GM04503 (cell line): ENCODE measurements around the gene TMC4.

ENCODE experiments used
- DNase-seq: peaks from one replicate; pipeline ENCODE4 v3.0.0-alpha.2; 2012; ENCODE audit warnings: low read depth

The TMC4 gene

DNA sequence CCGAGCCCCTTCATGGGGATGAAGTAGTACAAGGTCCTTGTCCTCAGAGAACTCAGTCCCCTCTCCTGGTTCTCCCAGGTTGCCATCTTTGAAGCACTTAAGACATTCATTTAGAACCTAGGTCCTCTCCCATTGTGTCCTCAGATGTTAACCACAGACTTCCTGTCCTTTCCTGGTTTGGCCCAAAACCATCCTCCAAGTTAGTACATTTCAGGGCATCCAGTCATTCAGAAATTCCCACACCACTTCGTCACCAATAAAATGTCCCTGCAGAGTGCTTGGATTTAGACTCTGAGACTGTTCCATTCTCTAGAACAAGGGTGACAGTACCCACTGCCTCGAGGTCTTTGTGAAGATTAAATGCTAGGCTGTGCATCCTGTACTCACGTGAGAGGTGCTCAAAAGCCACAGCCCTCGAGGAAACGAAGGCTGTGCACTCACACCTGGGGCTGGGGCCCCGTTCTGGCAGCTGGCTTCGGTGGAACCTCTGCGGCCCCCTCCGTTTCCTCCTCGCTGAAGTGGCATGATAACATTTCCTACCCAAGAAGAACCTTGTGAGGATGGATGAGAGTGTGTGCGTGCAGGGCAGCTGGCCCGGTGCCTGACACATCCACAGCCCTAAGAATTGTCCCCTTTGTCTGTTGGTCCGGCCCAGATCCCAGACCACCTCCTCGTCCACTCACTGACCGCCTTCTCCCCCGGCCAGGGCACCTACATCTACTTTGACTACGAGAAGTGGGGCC, 18.2 kb downstream of the TMC4 start:
- peak; percentile 72 for DNase-seq

DNA sequence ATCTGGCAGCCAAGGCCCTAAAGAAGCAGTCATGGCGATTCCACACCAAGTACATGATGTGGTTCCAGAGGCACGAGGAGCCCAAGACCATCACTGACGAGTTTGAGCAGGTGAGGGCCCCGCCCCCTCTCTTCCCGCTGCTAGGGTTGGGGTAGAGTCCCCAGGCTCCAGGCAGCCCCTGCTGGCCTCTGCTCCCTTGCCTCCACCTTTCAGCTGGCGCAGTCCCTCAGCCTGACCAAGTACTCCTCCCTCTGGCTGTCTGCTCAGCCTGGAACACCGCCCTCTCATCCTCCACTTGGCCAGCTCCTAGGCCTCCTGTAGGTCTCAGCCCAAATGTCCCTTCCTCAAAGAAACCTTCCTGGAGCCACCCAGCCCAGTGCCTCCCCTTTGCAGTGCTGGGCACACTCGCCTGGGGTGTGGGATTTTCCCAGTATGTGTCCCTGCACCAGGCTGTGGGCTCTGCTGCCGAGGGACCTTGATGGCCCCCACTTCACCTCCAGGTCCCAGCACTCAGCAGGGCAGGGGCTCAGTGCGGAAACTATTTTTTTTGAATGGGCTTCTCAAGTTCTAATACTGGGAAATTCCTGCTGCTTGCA, 19.1 kb downstream of the TMC4 start:
- no peak for DNase-seq

DNA sequence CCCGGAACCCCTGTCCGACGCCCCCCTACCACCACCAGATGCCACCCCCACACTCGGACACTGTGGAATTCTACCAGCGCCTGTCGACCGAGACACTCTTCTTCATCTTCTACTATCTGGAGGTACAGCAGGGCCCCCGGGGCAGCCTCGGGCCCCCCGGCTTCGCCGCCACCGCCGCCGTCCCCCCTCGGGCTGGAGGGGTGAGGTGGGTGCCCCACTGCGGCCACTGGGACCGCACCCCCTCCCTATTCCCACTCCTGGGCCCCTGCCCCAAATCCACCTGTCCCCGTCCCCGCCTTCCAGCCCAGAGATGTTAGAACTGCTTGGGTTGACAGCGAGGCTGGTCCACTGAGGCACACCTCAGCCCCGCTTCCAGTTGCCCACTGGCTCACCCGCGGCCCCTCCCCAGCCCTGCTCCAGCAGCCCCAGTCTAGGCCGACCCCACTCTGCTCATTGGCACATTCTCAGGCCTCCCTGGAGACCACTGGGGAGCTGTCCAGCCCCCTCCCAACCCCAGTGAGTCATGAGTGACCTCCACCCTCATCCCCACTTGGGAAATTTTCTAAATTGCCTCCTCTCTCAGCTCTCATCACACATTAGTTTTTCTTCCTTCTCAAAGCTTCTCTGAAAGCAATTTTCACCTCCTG, 20.0 kb downstream of the TMC4 start:
- DNase-seq = no peak

DNA sequence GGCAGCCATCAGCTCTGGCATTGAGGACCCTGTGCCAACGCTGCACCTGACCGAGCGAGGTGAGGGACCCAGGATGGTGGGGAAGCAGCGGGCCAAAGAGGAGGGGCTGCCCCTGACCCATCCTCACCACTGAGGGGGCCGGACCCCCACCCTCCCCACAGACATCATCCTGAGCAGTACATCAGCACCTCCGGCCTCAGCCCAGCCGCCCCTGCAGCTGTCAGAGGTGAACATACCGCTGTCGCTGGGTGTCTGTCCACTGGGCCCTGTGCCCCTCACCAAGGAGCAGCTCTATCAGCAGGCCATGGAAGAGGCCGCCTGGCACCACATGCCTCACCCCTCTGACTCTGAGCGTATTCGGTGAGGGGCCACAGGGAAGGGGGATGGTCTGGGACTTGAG, 20.7 kb downstream of the TMC4 start:
- DNase-seq = no peak

DNA sequence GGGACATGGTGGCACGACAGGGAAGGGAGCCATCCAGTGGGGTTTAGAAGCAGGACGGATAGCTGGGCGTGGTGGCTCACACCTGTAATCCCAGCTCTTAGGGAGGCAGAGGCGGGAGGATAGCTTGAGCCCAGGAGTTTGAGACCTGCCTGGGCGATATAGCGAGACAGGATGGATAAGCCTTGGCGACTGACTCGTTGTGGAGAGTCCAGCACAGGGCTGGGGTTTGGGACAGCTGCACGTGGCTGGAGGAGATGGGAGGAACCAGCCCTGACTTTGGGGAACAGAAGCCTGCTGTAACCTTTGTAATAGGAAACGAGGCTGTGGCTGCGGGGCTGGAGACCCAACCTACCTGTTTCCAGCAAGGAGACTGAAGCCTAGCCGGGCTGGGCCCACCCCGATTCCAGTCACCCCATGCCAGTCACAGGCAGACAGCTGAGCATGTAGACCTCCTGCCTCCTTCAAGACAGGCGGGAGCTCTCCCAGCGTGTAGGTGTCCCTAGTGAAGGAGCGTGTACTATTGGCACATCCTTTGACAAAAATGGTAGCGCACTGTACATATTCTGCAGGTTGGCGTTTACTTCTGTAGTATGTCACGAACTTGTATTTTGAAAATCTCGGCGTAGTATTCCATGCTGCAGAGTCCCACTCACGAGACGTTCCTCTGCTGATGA, 21.5 kb downstream of the TMC4 start:
- DNase-seq = no peak

DNA sequence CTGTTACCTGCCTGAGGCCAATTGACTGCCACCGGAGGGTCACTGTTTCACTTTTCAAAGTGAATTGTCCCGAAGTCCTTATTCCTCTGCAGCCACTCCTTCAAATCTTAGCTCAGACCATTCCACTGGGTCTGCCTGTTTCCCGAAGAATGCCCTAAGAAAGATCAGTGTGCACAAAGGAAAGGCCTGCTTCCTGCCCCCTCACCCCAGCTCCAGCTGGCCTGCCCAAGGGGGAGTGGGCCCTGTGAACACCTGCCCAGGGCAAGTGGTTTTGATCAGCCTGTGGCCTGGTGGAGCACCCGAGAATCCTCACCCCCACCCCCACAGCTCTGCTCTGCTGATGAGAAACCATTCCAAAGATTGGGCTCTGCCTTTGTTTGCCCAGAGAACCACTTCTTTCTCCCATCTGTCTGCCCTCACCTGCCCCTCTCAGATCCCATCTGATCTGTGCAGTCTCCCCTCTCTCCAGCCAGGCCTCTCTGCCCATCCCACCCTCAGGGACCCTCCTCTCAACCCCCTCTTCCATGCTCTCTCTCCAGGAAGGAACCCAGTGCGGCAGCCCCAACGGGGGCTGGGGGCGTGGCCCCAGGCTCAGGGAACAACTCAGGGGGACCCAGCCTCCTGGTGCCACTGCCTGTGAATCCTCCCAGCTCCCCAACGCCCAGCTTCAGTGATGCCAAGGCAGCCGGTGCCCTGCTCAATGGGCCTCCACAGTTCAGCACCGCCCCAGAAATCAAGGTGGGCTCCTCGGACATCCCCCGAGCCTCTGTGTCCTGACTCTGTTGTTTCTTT, 23.7 kb downstream of the TMC4 start:
- DNase-seq = no peak

DNA sequence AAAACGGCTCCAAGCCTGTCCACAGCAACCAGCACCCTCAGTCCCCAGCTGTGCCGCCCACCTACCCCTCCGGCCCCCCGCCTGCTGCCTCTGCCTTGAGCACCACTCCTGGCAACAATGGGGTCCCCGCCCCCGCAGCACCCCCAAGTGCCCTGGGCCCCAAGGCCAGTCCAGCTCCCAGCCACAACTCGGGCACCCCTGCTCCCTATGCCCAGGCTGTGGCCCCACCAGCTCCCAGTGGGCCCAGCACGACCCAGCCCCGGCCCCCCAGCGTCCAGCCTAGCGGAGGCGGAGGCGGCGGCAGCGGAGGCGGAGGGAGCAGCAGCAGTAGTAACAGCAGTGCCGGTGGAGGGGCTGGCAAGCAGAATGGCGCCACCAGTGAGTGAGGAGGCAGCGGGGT, 24.8 kb downstream of the TMC4 start:
- no peak for DNase-seq

DNA sequence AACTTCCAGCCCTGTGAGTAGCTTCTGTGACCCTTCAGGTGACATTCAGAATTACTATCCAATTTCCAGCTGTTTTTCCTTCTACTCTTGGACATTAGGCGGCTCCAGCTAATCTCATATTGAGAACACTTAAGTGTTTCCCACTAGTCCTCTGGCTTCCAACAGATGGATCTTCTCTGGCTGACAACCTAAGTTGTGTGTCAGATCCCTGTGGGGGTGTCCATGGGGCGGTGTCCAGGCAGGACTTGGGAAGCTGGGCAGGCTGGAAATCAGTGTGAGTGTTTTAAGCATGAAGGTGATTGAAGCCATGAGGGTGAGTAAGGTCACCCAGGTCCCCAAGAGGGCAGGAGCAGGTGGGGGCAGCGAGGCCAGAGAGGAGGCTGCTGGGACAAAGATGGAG, 25.3 kb downstream of the TMC4 start:
- DNase-seq = no peak

DNA sequence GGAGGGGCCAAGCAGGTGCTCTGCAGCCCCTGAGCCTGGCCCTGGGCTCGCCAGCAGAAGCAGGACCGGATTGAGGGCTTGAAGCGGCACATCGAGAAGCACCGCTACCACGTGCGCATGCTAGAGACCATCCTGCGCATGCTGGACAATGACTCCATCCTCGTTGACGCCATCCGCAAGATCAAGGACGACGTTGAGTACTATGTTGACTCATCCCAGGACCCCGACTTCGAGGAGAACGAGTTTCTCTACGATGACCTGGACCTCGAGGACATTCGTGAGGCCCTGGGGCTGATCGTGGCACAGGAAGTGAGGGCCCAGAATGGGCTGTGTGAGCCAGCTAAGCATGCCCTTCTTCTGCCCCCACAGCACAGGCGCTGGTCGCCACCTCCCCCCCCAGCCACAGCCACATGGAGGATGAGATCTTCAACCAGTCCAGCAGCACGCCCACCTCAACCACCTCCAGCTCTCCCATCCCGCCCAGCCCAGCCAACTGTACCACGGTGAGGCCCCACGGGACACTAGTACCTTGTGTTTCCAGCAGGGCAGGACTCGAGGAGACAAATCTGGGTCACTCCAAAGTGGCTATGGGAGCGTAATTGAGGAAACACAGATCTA, 27.3 kb downstream of the TMC4 start:
- DNase-seq = no peak

DNA sequence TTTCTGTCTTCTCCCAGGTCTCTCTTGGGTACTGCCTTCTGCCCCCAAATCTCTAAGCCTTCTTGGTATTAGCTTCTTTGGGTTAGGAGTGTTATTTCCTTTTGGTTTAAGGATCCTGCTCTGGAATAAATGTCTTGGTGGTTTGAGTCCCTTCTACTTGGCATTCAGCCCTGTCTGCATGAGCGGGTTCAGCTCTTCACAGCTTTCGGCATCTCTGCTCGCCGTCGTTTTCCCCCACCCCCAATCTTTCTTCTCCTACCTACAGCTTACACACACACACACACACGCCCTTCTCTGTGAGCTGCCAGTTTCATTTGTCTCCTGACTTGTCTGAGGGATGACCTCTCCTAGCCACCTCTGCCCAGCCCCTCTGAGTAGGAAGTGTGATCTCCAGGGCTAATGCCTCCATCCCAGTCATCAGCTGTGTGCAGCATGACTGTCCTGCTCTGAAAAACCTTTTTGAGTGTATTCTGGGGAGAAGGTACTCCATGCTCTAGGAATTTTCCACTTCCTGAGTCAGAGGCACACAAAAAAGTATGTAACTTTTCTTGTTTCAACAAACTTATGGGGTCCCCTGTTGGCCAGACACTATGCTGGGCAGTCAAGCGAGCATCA, 30.7 kb downstream of the TMC4 start:
- no peak for DNase-seq

DNA sequence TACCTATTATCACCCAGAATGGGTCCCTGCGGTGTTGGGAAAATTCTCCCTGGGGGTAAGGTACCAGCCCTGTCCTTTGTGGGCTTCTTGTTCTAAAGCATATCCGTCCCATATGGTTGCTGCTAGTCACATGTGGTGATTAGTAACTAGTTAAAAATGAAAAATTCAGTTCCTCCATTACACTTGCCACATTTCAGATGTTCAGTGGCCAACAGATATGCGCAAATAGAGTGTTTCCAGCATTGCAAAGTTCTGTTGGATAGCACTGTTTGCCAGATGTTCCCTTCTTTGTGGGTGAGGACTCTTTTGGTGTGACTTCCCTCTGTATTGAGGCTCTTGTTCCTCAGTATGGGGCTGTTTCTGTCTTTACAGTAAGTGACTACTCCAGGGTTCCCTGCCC, 31.6 kb downstream of the TMC4 start:
- peak; percentile 55 for DNase-seq

DNA sequence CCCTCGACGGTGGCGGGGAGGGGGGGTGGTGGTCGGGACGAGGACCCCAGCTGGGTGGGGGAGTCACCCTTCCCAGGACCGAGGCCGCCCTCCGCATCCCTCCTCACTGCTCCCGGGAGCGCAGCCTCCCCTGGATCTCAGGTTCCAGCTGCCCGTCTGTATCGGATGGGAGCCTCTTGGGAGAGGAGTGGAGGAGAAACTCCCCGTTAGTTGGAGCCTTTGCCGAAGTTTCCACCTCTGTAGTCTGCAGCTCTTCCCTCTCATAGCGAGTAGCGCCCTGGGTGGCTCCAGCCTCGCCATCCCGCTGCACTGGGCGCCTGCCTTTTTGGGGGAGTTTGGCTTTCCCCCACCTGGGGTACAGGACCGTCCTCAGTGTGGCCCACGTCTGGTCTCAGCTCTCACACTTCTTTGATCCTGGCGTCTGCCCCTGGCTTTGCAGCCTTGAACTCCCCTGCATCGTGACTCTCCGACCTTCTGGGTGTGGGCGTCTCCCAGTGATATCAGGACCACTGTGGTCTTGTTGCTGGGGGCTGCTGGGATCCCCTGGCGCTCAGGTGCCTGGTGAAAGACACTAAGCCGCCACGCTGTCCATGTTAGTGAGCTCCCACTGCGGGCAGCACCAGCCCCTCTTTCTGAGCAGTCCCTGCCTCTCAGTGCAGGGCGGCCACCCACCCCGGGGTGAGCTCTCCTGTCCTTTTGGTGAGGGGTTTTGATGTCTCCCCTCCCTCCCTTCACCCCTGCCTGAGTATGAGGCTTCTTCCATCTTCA, 34.3 kb downstream of the TMC4 start:
- DNase-seq = no peak

DNA sequence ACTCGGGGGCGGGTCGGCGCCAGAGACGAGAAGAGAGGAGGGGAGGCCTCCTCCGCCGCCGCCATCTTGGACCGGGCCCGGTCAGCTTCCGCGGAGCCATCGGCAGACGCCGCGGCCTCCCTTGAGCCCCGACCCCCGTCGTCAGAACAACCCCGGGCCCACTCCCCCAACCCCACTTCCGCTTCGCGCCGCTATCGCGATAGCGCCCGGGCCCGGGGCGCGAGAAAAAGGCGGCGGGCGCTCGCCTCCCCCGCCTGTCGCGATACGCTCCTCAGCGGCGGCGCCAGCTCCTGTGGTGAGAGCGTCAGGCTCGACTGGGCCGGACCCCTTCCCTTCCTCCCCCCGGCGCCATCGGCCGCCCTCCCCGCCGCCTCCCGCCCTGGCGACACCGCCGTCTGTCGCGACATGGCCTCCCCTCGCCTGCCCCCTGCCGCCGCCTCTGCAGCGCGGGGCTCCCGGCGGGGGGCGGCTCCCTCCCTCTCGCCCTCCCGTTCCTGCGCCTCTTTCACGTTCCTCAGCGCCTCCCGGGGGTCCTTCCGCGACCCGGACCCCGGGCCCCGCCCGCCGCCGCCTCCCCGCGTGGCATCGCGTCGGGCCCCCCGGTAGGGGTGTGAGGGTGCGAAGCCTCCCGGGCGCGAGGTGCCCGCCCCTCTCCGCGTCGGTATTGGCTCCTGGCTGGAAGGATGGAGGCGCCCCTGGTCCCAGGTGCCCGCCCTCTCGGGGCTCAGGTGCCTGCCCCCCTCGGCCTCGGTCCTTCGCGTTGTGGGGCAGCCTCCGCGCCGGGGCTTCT, 35.1 kb downstream of the TMC4 start, which contains the start of gene CNOT3:
Gene CNOT3, plus strand, starts transcription at position 64 of the 790 bp plus-strand sequence. CDS start 5,217 bp downstream, outside the sequence.
- no peak for DNase-seq

DNA sequence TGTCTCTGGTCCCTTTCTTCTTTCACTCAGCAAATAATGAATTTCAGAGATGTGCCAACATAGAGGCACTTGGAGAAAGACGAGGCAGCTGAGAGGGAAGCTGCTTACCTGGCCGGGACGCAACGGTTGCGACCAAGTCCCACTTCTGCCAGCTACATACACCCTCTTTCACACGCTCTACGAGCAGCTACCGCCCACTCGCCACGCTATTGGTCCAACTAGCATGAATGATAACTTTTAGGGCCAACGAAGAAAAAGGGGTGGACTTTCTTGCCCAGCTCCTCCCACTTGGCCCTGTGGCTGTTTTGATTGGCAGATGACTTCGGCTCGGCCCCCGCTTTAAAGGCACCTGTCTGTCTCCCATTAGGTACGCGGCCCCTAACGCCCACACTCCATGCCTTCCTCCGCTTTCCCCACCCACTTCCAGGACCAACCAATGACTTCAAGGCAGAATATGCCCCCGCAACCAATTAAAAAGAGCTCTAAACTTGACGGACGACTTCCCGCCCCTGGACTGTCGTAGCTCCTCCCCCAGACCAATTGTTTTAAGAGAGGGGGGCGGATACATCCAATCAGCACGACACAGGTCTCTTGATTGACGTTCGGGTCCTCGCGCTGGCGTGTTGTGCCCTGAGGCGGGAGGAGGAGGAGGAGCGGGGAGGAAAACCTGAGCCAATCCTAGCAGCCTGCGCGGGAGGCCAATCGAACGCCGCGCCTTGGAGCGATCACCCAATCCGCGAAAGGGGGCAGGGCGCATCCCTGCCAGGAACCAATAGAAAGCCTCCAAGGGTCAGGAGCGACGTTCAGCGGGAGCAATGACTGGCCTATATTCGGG, 35.9 kb downstream of the TMC4 start:
- peak; percentile 100 for DNase-seq

DNA sequence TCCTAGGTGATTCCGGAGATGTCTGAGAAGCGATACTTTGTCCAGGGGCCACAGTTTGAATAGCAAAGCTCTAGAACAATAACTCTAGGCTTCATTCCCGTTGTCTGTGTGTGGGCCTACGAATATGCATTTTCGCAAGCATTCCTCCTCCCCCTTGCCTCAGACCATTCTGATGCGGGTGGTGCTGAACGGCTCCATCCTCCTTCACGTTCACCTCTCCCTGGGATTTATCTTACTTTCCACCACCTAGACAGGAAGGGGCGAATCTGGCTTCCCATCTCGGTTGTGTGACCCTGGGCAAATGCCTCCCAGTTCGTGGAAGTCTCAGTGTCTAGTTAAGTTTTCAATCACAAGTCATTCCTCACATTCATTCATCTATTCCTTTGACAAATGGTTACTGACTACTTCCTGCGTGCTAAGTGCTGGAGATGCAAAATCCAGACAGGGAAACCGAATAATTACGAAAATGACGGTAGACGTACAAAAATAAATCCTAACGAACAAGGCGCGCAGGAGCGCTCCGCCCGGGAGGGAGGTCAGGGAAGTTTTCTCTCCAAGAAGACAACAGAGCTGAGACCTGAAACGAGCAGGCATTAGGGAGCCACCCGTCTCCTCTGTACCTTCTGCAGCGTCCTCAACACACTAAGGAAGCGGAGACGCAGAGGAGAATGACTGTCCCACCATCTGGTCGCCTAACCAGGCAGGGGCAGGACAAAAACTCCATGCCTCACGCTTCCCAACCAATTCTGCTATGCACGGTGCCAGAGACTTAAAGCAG, 36.7 kb downstream of the TMC4 start:
- no peak for DNase-seq

DNA sequence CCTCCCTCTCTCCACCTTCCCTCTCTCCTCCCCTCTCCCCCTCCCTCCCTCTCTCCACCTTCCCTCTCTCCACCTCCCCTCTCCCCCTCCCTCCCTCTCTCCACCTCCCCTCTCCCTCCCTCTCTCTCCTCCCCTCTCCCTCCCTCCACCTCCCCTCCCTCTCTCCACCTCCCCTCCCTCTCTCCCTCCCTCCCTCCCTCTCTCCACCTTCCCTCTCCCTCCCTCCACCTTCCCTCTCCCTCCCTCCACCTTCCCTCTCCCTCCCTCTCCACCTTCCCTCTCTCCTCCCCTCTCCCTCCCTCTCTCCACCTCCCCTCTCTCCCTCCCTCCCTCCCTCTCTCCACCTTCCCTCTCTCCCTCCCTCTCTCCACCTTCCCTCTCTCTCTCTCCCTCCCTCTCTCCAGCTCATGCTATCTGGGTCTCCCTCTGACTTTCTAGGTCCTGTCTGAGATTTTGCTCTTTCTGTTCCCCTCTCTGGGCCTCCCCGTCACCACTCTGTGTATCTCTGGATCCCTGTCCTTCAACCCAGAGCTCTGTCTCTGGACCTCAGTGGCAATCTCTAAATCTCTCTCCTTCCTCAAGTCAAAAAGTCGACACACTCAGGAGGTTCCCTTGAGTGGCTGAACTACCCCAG, 38.9 kb downstream of the TMC4 start:
- DNase-seq = no peak

DNA sequence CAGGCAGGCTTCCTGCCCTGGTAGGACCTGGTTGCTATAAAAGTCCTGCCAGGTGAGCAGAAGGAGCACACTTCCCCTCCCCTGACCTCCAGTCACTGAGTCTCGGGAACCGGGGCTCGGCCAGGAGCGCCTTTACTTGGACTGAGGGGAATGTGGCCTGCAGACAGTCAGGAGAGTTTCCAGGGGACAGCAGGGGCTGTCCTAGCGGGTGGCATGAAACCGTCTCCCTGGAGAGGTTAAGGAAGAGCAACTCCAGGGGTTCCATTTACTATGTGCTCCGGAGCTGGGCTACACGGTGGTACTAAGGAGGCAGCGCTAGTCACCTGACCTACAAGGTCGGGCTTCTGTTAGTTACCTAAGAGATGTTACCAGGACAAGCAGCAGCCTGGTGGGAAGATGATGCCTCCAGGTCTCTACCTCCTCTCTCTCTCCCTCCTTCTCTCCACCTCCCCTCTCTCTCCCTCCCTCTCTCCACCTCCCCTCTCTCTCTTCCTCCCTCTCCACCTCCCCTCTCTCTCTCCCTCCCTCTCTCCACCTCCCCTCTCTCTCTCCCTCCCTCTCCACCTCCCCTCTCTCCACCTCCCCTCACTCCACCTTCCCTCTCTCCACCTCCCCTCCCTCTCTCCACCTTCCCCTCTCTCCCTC, 39.5 kb downstream of the TMC4 start:
- DNase-seq = no peak
